ENCODE data around the gene FOXO1.

DNA sequence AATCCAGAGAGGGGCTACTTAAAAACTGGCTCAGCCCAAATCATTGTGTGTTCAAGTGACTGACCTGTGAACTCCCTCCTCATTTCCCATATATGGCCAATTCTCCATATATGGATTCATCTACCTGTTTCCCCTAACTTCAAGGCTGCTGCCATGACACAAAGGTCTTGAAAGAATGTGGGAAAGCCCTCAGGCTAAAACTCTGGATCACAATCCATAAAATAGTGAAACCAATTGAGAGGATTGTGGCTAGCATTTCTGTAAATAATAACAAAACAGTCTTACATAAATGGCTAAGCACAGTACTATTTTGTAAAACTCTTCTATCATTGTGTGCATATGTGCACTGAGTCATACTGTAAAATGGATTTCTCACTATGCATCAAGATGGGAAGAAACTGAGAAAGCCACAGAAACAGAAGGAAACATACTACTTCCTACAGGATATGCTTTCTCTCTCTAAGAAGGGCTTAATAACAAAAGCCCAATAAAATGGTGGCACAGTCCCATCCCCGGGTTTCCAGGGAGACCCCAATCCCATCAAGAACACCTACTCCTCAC, 80.5 kb downstream of the FOXO1 start:
- TF ChIP-seq, protein P1, sequence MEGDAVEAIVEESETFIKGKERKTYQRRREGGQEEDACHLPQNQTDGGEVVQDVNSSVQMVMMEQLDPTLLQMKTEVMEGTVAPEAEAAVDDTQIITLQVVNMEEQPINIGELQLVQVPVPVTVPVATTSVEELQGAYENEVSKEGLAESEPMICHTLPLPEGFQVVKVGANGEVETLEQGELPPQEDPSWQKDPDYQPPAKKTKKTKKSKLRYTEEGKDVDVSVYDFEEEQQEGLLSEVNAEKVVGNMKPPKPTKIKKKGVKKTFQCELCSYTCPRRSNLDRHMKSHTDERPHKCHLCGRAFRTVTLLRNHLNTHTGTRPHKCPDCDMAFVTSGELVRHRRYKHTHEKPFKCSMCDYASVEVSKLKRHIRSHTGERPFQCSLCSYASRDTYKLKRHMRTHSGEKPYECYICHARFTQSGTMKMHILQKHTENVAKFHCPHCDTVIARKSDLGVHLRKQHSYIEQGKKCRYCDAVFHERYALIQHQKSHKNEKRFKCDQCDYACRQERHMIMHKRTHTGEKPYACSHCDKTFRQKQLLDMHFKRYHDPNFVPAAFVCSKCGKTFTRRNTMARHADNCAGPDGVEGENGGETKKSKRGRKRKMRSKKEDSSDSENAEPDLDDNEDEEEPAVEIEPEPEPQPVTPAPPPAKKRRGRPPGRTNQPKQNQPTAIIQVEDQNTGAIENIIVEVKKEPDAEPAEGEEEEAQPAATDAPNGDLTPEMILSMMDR (IDR thresholded peaks at IDR 0.05; ENCODE audit: low read length): no peak
- no peak for TF ChIP-seq EZH2 (IDR thresholded peaks at IDR 0.05; ENCODE audit: borderline replicate concordance, low read length)
